Measurements from ENCODE around the gene SUMO3.

DNA sequence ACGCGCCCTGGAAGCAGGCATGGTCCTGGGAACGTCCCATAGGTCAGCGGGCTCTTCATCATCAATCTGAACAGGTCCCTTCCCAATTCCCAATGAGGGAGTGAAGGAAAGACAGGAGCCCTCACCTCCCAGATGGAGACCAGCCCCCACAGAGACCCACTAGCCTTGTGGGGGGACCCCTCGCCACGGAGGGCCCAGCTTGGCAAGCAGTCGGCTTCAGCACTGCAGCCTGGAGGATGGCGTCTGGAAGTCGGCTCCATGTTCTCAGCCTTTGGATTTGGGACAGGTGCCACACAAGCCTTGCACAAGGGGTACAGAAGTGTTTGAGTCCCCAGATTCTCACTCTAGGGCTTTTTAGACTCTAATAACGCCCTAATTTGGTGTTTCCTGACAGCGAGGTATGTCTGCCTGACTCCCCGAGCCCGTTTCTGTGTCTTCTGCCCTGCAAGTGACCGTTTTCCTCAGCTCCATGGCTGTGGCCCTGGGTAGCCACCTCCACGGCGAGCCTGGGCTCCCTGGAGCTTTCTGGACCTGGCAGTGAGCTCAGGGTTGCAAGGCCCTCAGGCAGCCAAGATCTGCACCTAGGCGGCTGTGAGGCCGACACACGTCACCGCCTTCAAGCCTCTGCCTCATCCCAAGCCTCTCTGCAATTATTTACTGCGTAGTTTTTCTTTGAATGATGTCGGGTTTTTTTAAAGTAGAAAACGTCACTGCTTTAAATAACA is 25.0 kb upstream of the SUMO3 start:
- TF ChIP-seq CTCF (conservative IDR thresholded peaks at IDR 0.05 in 1 of 2, IDR thresholded peaks at IDR 0.05 in 1 of 2; ENCODE audit: low read depth in 1 of 2, low read length in 2 of 2) (no peak), EZH2 (IDR thresholded peaks at IDR 0.05; ENCODE audit: low read length, missing control alignments) (no peak)

All from fibroblast of lung (primary cell).